HepG2 (cell line): Measurements from ENCODE around the gene LSR. TPM values are rescaled to one million over a fixed set of nuclear protein-coding genes. Genes with fewer than 3 reads are reported as not detected.

Experiments used
- AGO1 ChIP-seq: fragments of 200-400 bp; formaldehyde crosslinking; IDR thresholded peaks from 2 replicates; pipeline ENCODE4 v1.6.1; 2017; ENCODE audit warnings: mild to moderate bottlenecking, low read depth, low read length, moderate library complexity; ENCODE audit not compliant: poor library complexity, severe bottlenecking
- AGO2 ChIP-seq: fragments of 200-400 bp; formaldehyde crosslinking; optimal IDR thresholded peaks from 2 replicates; pipeline ENCODE3; 2017; ENCODE audit warnings: mild to moderate bottlenecking, low read depth, low read length, moderate library complexity
- IKZF4 ChIP-seq: sonication (generic); formaldehyde crosslinking; IDR thresholded peaks from 2 replicates; pipeline ENCODE4 v1.5.1; 2020; ENCODE audit warnings: borderline replicate concordance, mild to moderate bottlenecking, low read depth, missing genetic modification reagents; ENCODE audit errors: not compliant biosample characterization
- NKX3-1 ChIP-seq: sonication (generic); formaldehyde crosslinking; IDR thresholded peaks from 2 replicates; pipeline ENCODE4 v1.5.0; 2020; ENCODE audit warnings: missing genetic modification reagents
- ZBTB7B ChIP-seq: sonication (generic); formaldehyde crosslinking; IDR thresholded peaks from 2 replicates; pipeline ENCODE4 v1.4.0; 2020; ENCODE audit warnings: missing genetic modification reagents
- ZNF142 ChIP-seq: sonication (generic); formaldehyde crosslinking; IDR thresholded peaks from 2 replicates; pipeline ENCODE4 v1.4.0; 2020; ENCODE audit warnings: missing genetic modification reagents
- ZNF639 ChIP-seq: conservative IDR thresholded peaks from 2 replicates; pipeline ENCODE4 v1.6.1; 2018; ENCODE audit warnings: missing genetic modification reagents
- ZNF761 ChIP-seq: sonication (generic); formaldehyde crosslinking; conservative IDR thresholded peaks from 2 replicates; pipeline ENCODE4 v1.4.0; 2020; ENCODE audit warnings: mild to moderate bottlenecking, missing genetic modification reagents
- polyA plus RNA-seq, 8 experiments: library from polyadenylated mRNA; depleted of rRNA in 3 of 8; stranded (reverse) in 7 of 8; unstranded in 1 of 8; fragments of >200 nt; fragmentation: Illumina TruSeq in 4 of 8; extraction: Trizol in 4 of 8; gene quantifications; 2 replicates each; pipeline versions ENCODE4 v1.2.1 to v1.2.3, GENCODE V29; 2011 to 2016; ENCODE audit warnings: low read depth in 4 of 8, missing spikeins in 1 of 8, mixed read lengths in 1 of 8; ENCODE audit not compliant: insufficient read depth in 1 of 8
- total RNA-seq, 5 experiments: library from RNA; depleted of rRNA; stranded (reverse); fragments of >200 nt; fragmentation: Illumina TruSeq; extraction: Trizol; gene quantifications; 2 replicates each; pipeline ENCODE4 v1.2.3, GENCODE V29; 2016; ENCODE audit warnings: low read depth in 1 of 5
- TF ChIP-seq, protein P1 (sequence below): sonication (generic); formaldehyde crosslinking; IDR thresholded peaks from 2 replicates; pipeline ENCODE4 v1.9.0; 2021; ENCODE audit warnings: missing genetic modification reagents, borderline replicate concordance
- TF ChIP-seq, protein P2 (sequence below): IDR thresholded peaks from 2 replicates; pipeline ENCODE4 v1.6.1; 2016; ENCODE audit warnings: missing compliant biosample characterization, missing genetic modification reagents, borderline replicate concordance
- TF ChIP-seq, protein P3 (sequence below): sonication (generic); formaldehyde crosslinking; IDR thresholded peaks from 2 replicates; pipeline ENCODE4 v1.9.0; 2021; ENCODE audit warnings: missing genetic modification reagents, mild to moderate bottlenecking, borderline replicate concordance
- TF ChIP-seq, protein P4 (sequence below): sonication (generic); formaldehyde crosslinking; IDR thresholded peaks from 2 replicates; pipeline ENCODE4 v1.8.1; 2022; ENCODE audit warnings: low read depth, mild to moderate bottlenecking, missing genetic modification reagents

The LSR gene
- total and polyA plus RNA-seq, 2 of the 13 experiments (the other 11 are each of a cell fraction or from before 2014, with no cell fraction given), result 29.2 to 79.2 TPM

GRCh38 chr19:35265126-35265899 is 16.5 kb downstream of the LSR start (continued):
- TF ChIP-seq, protein P1, sequence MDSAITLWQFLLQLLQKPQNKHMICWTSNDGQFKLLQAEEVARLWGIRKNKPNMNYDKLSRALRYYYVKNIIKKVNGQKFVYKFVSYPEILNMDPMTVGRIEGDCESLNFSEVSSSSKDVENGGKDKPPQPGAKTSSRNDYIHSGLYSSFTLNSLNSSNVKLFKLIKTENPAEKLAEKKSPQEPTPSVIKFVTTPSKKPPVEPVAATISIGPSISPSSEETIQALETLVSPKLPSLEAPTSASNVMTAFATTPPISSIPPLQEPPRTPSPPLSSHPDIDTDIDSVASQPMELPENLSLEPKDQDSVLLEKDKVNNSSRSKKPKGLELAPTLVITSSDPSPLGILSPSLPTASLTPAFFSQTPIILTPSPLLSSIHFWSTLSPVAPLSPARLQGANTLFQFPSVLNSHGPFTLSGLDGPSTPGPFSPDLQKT (CRISPR knock-in tag), result no peak
- TF ChIP-seq, protein P2, sequence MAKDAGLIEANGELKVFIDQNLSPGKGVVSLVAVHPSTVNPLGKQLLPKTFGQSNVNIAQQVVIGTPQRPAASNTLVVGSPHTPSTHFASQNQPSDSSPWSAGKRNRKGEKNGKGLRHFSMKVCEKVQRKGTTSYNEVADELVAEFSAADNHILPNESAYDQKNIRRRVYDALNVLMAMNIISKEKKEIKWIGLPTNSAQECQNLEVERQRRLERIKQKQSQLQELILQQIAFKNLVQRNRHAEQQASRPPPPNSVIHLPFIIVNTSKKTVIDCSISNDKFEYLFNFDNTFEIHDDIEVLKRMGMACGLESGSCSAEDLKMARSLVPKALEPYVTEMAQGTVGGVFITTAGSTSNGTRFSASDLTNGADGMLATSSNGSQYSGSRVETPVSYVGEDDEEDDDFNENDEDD (CRISPR knock-in tag), result no peak
- TF ChIP-seq ZNF142 (CRISPR knock-in tag), result no peak
- no peak for TF ChIP-seq IKZF4 (CRISPR knock-in tag)
- TF ChIP-seq ZNF761, result no peak
- TF ChIP-seq ZNF639 (CRISPR knock-in tag), result no peak
- TF ChIP-seq, protein P3, sequence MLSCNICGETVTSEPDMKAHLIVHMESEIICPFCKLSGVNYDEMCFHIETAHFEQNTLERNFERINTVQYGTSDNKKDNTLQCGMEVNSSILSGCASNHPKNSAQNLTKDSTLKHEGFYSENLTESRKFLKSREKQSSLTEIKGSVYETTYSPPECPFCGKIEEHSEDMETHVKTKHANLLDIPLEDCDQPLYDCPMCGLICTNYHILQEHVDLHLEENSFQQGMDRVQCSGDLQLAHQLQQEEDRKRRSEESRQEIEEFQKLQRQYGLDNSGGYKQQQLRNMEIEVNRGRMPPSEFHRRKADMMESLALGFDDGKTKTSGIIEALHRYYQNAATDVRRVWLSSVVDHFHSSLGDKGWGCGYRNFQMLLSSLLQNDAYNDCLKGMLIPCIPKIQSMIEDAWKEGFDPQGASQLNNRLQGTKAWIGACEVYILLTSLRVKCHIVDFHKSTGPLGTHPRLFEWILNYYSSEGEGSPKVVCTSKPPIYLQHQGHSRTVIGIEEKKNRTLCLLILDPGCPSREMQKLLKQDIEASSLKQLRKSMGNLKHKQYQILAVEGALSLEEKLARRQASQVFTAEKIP, result no peak
- TF ChIP-seq AGO2, result peak; percentile 56
- TF ChIP-seq ZBTB7B (CRISPR knock-in tag), result no peak
- peak; percentile 55 for TF ChIP-seq AGO1
- TF ChIP-seq, protein P4, sequence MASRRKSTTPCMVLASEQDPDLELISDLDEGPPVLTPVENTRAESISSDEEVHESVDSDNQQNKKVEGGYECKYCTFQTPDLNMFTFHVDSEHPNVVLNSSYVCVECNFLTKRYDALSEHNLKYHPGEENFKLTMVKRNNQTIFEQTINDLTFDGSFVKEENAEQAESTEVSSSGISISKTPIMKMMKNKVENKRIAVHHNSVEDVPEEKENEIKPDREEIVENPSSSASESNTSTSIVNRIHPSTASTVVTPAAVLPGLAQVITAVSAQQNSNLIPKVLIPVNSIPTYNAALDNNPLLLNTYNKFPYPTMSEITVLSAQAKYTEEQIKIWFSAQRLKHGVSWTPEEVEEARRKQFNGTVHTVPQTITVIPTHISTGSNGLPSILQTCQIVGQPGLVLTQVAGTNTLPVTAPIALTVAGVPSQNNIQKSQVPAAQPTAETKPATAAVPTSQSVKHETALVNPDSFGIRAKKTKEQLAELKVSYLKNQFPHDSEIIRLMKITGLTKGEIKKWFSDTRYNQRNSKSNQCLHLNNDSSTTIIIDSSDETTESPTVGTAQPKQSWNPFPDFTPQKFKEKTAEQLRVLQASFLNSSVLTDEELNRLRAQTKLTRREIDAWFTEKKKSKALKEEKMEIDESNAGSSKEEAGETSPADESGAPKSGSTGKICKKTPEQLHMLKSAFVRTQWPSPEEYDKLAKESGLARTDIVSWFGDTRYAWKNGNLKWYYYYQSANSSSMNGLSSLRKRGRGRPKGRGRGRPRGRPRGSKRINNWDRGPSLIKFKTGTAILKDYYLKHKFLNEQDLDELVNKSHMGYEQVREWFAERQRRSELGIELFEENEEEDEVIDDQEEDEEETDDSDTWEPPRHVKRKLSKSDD, result no peak
- no peak for TF ChIP-seq NKX3-1
